HepG2 (cell line): ENCODE measurements around the gene WARS2. TPM values are rescaled to one million over a fixed set of nuclear protein-coding genes. Genes with fewer than 3 reads are reported as not detected.

Source experiments
- ATAC-seq: fragments of 200-7000 bp; cut with Tn5 transposase; 3 replicates; pipeline ENCODE4 v1.9.1; 2020; ENCODE audit warnings: mild to moderate bottlenecking, moderate library complexity
- BruUV-seq: library from RNA; stranded (reverse); fragments of 400-500 nt; replicated peaks from 2 replicates; lab custom pipeline; 2021; lab: Mats Ljungman, UMichigan
- CTCF ChIA-PET: fragments of 300-600 bp; formaldehyde crosslinking; extraction: SDS; loops from one replicate; lab custom pipeline; 2021; ENCODE audit warnings: low total read pairs, inconsistent platforms, low intra/inter-chr PET ratio; lab: Yijun Ruan, JAX
- POLR2A ChIA-PET: fragments of 350-600 bp; sonication (Branson Sonifier 250); formaldehyde crosslinking; loops from one replicate; lab custom pipeline; 2020; ENCODE audit warnings: antibody characterized with exemption, inconsistent platforms; lab: Yijun Ruan, JAX
- DNase-seq: peaks from one replicate; pipeline ENCODE4 v3.0.0-alpha.2; 2015; ENCODE audit warnings: low spot score
- FAIRE-seq: peaks from 3 replicates; lab custom pipeline; 2011; peaks lifted over from hg19 to GRCh38; lab: Jason Lieb, UNC
- H2AFZ ChIP-seq: one replicate; pipeline ENCODE4 v1.6.1; 2011; ENCODE audit warnings: low read length, inconsistent platforms
- H3K27ac ChIP-seq: fragments of 300-600 bp; 3 replicates; pipeline ENCODE4 v1.8.0; 2011; ENCODE audit warnings: mixed run types, mild to moderate bottlenecking, mixed read lengths, low read length, inconsistent platforms; ENCODE audit not compliant: insufficient read depth; ENCODE audit errors: extremely low read length
- H3K27me3 ChIP-seq, 2 experiments: fragments of 200-600 bp in 1 of 2; 2 replicates in 1 of 2; 3 replicates in 1 of 2; pipeline versions ENCODE4 v1.6.0 to v1.8.0; 2011; ENCODE audit warnings: low read length in 2 of 2, mild to moderate bottlenecking in 2 of 2, moderate library complexity in 2 of 2, inconsistent platforms in 1 of 2; ENCODE audit not compliant: insufficient read depth in 2 of 2, control insufficient read depth in 1 of 2
- H3K36me3 ChIP-seq, 2 experiments: fragments of 200-600 bp in 1 of 2; replicated peaks in 1 of 2; 2 replicates in 1 of 2; 3 replicates in 1 of 2; pipeline versions ENCODE4 v1.5.1 to v1.8.0; 2011; ENCODE audit warnings: low read length in 2 of 2, inconsistent platforms in 1 of 2; ENCODE audit not compliant: insufficient read depth in 2 of 2, control insufficient read depth in 1 of 2
- H3K4me1 ChIP-seq: 2 replicates; pipeline ENCODE4 v1.5.1; 2012; ENCODE audit warnings: low read length, inconsistent platforms; ENCODE audit not compliant: insufficient read depth
- H3K4me2 ChIP-seq: 2 replicates; pipeline ENCODE4 v1.6.0; 2011; ENCODE audit warnings: low read depth, low read length, inconsistent platforms
- H3K4me3 ChIP-seq, 3 experiments: fragments of 200-600 bp in 1 of 3; sonication (generic), shearing (Covaris generic) in 1 of 3; replicated peaks in 1 of 3; 2 replicates each; pipeline ENCODE4 v1.5.1; 2011 to 2016; ENCODE audit warnings: low read length in 3 of 3, inconsistent platforms in 2 of 3, low read depth in 2 of 3, mild to moderate bottlenecking in 2 of 3, control low read depth in 1 of 3, mixed read lengths in 1 of 3; ENCODE audit not compliant: insufficient read depth in 1 of 3
- H3K79me2 ChIP-seq: one replicate; pipeline ENCODE4 v1.6.1; 2011; ENCODE audit warnings: low read length, inconsistent platforms; ENCODE audit not compliant: insufficient read depth
- H3K9ac ChIP-seq: 2 replicates; pipeline ENCODE4 v1.6.0; 2011; ENCODE audit warnings: mild to moderate bottlenecking, low read depth, low read length, inconsistent platforms; ENCODE audit not compliant: insufficient read depth
- H3K9me3 ChIP-seq: 2 replicates; pipeline ENCODE4 v1.5.1; 2012; ENCODE audit warnings: mild to moderate bottlenecking, low read length
- H4K20me1 ChIP-seq: 2 replicates; pipeline ENCODE4 v1.6.0; 2011; ENCODE audit warnings: inconsistent platforms, mild to moderate bottlenecking, low read length, moderate library complexity; ENCODE audit not compliant: insufficient read depth
- WGBS: methylation state at CpG from one replicate; pipeline ENCODE4 v1.1.6; 2017; ENCODE audit warnings: low lambda C conversion rate; 5-methylcytosine and 5-hydroxymethylcytosine counted together
- in situ Hi-C: cut with HindIII; loops from 2 replicates; pipeline ENCODE4 v1.10.0; 2017; ENCODE audit warnings: low pct_unique_long_range_greater_than_20kb; ENCODE audit not compliant: extremely low pct_ligation_motif_present
- intact Hi-C: fragments of 100-400 bp; cut with micrococcal nuclease; formaldehyde crosslinking; loops from one replicate; pipeline ENCODE4 v1.10.0; 2022; ENCODE audit not compliant: unreplicated experiment
- polyA plus RNA-seq, 8 experiments: library from polyadenylated mRNA; depleted of rRNA in 3 of 8; stranded (reverse) in 7 of 8; unstranded in 1 of 8; fragments of >200 nt; fragmentation: Illumina TruSeq in 4 of 8; extraction: Trizol in 4 of 8; gene quantifications; 2 replicates each; pipeline versions ENCODE4 v1.2.1 to v1.2.3, GENCODE V29; 2011 to 2016; ENCODE audit warnings: low read depth in 4 of 8, missing spikeins in 1 of 8, mixed read lengths in 1 of 8; ENCODE audit not compliant: insufficient read depth in 1 of 8
- total RNA-seq, 5 experiments: library from RNA; depleted of rRNA; stranded (reverse); fragments of >200 nt; fragmentation: Illumina TruSeq; extraction: Trizol; gene quantifications; 2 replicates each; pipeline ENCODE4 v1.2.3, GENCODE V29; 2016; ENCODE audit warnings: low read depth in 1 of 5
- TF ChIP-seq, protein P1 (sequence below): sonication (generic); formaldehyde crosslinking; IDR thresholded peaks from 2 replicates; pipeline ENCODE4 v1.8.0; 2022; ENCODE audit warnings: mild to moderate bottlenecking, missing genetic modification reagents; ENCODE audit not compliant: insufficient replicate concordance
- TF ChIP-seq, protein P2 (sequence below): sonication (generic); formaldehyde crosslinking; IDR thresholded peaks from 2 replicates; pipeline ENCODE4 v1.4.0; 2020; ENCODE audit warnings: missing genetic modification reagents

WARS2 gene
- total and polyA plus RNA-seq, 2 of the 13 experiments (the other 11 are each of a cell fraction or from before 2014, with no cell fraction given): 12.4 to 18.8 TPM

DNA sequence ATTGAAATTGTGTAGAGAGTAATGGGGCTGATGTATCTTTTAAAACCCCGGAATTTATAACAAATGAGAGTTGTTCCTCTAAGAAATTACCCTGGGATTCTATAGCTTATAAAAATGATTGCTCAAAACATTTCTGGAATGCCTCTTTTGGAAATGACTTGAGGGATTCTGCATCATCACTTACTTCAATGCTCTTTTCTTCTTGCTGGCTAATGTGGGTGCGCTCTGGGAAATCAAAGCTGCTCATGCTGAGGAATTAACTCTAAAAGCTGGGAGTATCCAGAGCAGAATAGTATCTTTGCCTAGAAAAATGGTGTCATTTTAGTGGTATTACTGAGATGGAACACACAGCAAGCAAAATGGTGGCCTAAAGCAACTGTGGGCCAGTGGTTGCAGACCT is 129.3 kb downstream of the WARS2 start (continued):
- TF ChIP-seq, protein P1, sequence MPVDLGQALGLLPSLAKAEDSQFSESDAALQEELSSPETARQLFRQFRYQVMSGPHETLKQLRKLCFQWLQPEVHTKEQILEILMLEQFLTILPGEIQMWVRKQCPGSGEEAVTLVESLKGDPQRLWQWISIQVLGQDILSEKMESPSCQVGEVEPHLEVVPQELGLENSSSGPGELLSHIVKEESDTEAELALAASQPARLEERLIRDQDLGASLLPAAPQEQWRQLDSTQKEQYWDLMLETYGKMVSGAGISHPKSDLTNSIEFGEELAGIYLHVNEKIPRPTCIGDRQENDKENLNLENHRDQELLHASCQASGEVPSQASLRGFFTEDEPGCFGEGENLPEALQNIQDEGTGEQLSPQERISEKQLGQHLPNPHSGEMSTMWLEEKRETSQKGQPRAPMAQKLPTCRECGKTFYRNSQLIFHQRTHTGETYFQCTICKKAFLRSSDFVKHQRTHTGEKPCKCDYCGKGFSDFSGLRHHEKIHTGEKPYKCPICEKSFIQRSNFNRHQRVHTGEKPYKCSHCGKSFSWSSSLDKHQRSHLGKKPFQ (CRISPR knock-in tag): no peak

DNA sequence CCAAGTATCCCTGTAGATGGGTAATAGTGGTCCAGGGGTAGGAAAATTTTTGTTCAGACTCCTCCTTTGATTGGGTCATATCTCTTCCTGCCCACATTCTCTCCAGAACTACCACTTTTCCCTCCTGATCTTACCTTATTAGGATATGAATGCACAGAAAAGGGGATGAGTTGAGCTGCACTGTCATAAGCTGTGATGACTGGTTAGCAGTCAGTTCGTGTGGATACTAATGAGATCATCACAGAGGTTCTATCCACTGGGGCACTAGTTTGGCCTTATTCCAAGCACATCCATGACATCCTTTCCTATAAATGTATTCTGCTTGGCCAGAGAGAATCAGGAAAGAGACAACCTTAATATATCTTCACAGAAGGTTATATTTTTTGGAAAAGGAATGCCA is 130.3 kb downstream of the WARS2 start:
- no peak for FAIRE-seq
- Histone ChIP-seq H3K9me3 (no peaks in the 10 kb centered on the region; the same call in 1 of the 2 replicates), H3K36me3 (no peaks in the 10 kb centered on the region), H3K27me3 (no peaks in the 10 kb centered on the region), H3K4me3 (no peak overlapping the region), H4K20me1 (no peaks in the 10 kb centered on the region), H3K79me2 (no peaks in the 10 kb centered on the region), H3K4me2 (no peak overlapping the region), H2AFZ (no peak overlapping the region), H3K4me1 (no peaks in the 10 kb centered on the region), H3K27ac (no peak overlapping the region), H3K9ac (no peak overlapping the region)
- in situ Hi-C loops (loop anchor here (25.0 kb wide), 2 partner anchors 448 to 848 kb away; no protein-coding TSS in a partner anchor), intact Hi-C loops (loop anchor here (5.0 kb wide), 1 partner anchor 148 kb away; no protein-coding TSS in a partner anchor)
- ATAC-seq: no peak
- BruUV-seq: no TSS peak
- no peak for DNase-seq
- ChIA-PET POLR2A (no interaction called here), CTCF (no interaction called here)
- WGBS: 45% methylated on average over 1 of the region's 1 CpG
- TF ChIP-seq, protein P2, sequence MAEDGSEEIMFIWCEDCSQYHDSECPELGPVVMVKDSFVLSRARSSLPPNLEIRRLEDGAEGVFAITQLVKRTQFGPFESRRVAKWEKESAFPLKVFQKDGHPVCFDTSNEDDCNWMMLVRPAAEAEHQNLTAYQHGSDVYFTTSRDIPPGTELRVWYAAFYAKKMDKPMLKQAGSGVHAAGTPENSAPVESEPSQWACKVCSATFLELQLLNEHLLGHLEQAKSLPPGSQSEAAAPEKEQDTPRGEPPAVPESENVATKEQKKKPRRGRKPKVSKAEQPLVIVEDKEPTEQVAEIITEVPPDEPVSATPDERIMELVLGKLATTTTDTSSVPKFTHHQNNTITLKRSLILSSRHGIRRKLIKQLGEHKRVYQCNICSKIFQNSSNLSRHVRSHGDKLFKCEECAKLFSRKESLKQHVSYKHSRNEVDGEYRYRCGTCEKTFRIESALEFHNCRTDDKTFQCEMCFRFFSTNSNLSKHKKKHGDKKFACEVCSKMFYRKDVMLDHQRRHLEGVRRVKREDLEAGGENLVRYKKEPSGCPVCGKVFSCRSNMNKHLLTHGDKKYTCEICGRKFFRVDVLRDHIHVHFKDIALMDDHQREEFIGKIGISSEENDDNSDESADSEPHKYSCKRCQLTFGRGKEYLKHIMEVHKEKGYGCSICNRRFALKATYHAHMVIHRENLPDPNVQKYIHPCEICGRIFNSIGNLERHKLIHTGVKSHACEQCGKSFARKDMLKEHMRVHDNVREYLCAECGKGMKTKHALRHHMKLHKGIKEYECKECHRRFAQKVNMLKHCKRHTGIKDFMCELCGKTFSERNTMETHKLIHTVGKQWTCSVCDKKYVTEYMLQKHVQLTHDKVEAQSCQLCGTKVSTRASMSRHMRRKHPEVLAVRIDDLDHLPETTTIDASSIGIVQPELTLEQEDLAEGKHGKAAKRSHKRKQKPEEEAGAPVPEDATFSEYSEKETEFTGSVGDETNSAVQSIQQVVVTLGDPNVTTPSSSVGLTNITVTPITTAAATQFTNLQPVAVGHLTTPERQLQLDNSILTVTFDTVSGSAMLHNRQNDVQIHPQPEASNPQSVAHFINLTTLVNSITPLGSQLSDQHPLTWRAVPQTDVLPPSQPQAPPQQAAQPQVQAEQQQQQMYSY (CRISPR knock-in tag): no peak
- TF ChIP-seq, all 625 proteins: peak for 0
